ENCODE measurements around the gene NOTCH4. TPM values are rescaled to one million over a fixed set of nuclear protein-coding genes. Genes with fewer than 3 reads are reported as not detected.

NOTCH4 gene
- total and polyA plus RNA-seq, 9 of the 15 experiments (the other 6 are each of a cell fraction or from before 2014, with no cell fraction given) = 0.24 to 4.3 (median 1.7) TPM

DNA sequence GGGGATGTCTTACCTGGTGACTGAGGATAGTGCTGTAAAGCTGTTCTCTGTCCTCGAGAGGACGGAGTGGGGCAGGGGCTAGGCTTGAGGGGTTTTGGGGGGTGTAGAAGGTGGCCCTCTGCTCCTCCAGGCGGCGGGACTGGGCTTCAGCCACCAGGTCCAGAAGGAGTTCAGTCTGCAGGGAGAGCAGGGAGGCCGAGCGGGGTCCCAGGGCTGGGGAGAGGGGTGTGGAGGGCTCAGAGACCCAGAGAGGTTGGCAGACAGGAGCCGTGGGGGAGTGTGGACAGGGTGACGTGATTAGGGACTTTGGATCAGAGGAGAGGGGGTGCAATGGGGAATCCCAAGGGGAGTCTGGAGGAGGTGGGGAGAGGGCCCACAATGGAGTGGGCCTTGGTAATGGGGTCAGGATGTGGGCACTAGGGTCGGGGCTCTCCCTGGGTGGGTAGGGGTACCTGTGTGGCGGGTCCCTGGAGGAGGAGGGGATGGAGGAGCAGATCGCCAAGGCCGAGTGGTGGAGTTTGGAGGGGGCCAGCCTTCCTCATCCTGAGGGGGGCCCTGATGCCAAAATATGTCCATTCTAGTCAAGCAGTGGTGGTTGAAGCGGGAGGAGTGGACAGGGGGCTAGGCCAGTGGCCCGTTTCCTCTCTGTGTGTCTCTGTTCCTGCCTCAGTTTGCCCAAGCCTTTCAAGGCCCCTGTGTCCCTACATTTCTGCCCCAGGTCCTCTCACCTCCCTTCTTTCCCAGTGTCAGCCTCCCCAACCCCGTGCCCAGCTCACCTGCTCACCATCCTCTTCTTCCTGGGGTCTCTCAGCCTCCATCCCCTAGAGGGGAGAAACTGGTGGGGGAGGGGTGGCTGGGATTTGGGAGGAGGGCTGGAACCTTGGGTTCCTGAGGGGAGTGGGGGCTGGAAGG lies 31.9 kb downstream of the NOTCH4 start (continued):
- TF ChIP-seq MYBL2 (IDR thresholded peaks at IDR 0.05; ENCODE audit: low read depth) (no peak), MYBL2 (CRISPR knock-in tag; IDR thresholded peaks at IDR 0.05; ENCODE audit: borderline replicate concordance) (no peak), XRCC4 (IDR thresholded peaks at IDR 0.05; ENCODE audit: extremely low read depth, insufficient read depth, insufficient read length) (no peak), ZSCAN32 (CRISPR knock-in tag; IDR thresholded peaks at IDR 0.05) (no peak), ZNF121 (CRISPR knock-in tag; conservative IDR thresholded peaks at IDR 0.05) (no peak), SMAD4 (CRISPR knock-in tag; conservative IDR thresholded peaks at IDR 0.05) (no peak), BCL6 (CRISPR knock-in tag; IDR thresholded peaks at IDR 0.05) (no peak), DMBX1 (CRISPR knock-in tag; IDR thresholded peaks at IDR 0.05; ENCODE audit: borderline replicate concordance) (peak; percentile 37; the same call in 1 of the 2 replicates), ZNF668 (CRISPR knock-in tag; IDR thresholded peaks at IDR 0.05) (no peak), ZNF282 (CRISPR knock-in tag; IDR thresholded peaks at IDR 0.05) (no peak), ZNF408 (CRISPR knock-in tag; IDR thresholded peaks at IDR 0.05; ENCODE audit: low read depth) (no peak), EGR1 (conservative IDR thresholded peaks at IDR 0.05) (no peak), POLR3A (IDR thresholded peaks at IDR 0.05; ENCODE audit: borderline replicate concordance, extremely low read depth, insufficient read depth, insufficient read length) (no peak), ZNF165 (CRISPR knock-in tag; IDR thresholded peaks at IDR 0.05; ENCODE audit: borderline replicate concordance) (no peak), CHD1 (IDR thresholded peaks at IDR 0.05; ENCODE audit: low read length) (no peak), SRSF1 (IDR thresholded peaks at IDR 0.05; ENCODE audit: low read depth, low read length) (no peak)
- TF ChIP-seq, protein P1, sequence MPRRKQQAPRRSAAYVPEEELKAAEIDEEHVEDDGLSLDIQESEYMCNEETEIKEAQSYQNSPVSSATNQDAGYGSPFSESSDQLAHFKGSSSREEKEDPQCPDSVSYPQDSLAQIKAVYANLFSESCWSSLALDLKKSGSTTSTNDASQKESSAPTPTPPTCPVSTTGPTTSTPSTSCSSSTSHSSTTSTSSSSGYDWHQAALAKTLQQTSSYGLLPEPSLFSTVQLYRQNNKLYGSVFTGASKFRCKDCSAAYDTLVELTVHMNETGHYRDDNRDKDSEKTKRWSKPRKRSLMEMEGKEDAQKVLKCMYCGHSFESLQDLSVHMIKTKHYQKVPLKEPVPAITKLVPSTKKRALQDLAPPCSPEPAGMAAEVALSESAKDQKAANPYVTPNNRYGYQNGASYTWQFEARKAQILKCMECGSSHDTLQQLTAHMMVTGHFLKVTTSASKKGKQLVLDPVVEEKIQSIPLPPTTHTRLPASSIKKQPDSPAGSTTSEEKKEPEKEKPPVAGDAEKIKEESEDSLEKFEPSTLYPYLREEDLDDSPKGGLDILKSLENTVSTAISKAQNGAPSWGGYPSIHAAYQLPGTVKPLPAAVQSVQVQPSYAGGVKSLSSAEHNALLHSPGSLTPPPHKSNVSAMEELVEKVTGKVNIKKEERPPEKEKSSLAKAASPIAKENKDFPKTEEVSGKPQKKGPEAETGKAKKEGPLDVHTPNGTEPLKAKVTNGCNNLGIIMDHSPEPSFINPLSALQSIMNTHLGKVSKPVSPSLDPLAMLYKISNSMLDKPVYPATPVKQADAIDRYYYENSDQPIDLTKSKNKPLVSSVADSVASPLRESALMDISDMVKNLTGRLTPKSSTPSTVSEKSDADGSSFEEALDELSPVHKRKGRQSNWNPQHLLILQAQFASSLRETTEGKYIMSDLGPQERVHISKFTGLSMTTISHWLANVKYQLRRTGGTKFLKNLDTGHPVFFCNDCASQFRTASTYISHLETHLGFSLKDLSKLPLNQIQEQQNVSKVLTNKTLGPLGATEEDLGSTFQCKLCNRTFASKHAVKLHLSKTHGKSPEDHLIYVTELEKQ (CRISPR knock-in tag; IDR thresholded peaks at IDR 0.05) = no peak
- TF ChIP-seq, protein P2, sequence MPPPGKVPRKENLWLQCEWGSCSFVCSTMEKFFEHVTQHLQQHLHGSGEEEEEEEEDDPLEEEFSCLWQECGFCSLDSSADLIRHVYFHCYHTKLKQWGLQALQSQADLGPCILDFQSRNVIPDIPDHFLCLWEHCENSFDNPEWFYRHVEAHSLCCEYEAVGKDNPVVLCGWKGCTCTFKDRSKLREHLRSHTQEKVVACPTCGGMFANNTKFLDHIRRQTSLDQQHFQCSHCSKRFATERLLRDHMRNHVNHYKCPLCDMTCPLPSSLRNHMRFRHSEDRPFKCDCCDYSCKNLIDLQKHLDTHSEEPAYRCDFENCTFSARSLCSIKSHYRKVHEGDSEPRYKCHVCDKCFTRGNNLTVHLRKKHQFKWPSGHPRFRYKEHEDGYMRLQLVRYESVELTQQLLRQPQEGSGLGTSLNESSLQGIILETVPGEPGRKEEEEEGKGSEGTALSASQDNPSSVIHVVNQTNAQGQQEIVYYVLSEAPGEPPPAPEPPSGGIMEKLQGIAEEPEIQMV (tag; conservative IDR thresholded peaks at IDR 0.05; ENCODE audit: low read depth) = 0 out of 2 replicates have a peak, but pooled peaks have one; percentile 20
- TF ChIP-seq, protein P3, sequence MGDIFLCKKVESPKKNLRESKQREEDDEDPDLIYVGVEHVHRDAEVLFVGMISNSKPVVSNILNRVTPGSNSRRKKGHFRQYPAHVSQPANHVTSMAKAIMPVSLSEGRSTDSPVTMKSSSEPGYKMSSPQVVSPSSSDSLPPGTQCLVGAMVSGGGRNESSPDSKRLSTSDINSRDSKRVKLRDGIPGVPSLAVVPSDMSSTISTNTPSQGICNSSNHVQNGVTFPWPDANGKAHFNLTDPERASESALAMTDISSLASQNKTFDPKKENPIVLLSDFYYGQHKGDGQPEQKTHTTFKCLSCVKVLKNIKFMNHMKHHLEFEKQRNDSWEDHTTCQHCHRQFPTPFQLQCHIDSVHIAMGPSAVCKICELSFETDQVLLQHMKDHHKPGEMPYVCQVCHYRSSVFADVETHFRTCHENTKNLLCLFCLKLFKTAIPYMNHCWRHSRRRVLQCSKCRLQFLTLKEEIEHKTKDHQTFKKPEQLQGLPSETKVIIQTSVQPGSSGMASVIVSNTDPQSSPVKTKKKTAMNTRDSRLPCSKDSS (IDR thresholded peaks at IDR 0.05; ENCODE audit: low read depth, partially characterized antibody) = no peak
- TF ChIP-seq, protein P4, sequence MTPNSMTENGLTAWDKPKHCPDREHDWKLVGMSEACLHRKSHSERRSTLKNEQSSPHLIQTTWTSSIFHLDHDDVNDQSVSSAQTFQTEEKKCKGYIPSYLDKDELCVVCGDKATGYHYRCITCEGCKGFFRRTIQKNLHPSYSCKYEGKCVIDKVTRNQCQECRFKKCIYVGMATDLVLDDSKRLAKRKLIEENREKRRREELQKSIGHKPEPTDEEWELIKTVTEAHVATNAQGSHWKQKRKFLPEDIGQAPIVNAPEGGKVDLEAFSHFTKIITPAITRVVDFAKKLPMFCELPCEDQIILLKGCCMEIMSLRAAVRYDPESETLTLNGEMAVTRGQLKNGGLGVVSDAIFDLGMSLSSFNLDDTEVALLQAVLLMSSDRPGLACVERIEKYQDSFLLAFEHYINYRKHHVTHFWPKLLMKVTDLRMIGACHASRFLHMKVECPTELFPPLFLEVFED (CRISPR knock-in tag; conservative IDR thresholded peaks at IDR 0.05) = 0 out of 2 replicates have a peak, but pooled peaks have one; percentile 28

All from K562 (cell line).